ENCODE measurements around the gene EPHA10.
"Not testable (repeated sequence)": the region's sequence is repeated elsewhere in the genome, so short reads cannot be mapped to it uniquely, and the experiment has no call there.

The EPHA10 gene

GRCh38 chr1:37771440-37771839 lies 6.5 kb upstream of the EPHA10 start:
- DNase-seq (ENCODE audit: low read depth in 2 of 3, low spot score in 2 of 3) = not testable (repeated sequence)

GRCh38 chr1:37767488-37767887 lies 2.6 kb upstream of the EPHA10 start:
- no peak for DNase-seq (ENCODE audit: low read depth in 2 of 3, low spot score in 2 of 3)

GRCh38 chr1:37765916-37766664 lies 1.2 kb upstream of the EPHA10 start:
- no peak for DNase-seq (ENCODE audit: low read depth in 2 of 3, low spot score in 2 of 3)

GRCh38 chr1:37764414-37764825 lies 500 bp downstream of the EPHA10 start:
- DNase-seq (ENCODE audit: low read depth in 2 of 3, low spot score in 2 of 3) = peak in 1 of 3 experiments; percentile 47

- no peak for DNase-seq (ENCODE audit: low read depth in 2 of 3, low spot score in 2 of 3)
Observed at GRCh38 chr1:37763791-37764413, 1.0 kb downstream of the EPHA10 start.

GRCh38 chr1:37762516-37762915 lies 2.4 kb downstream of the EPHA10 start:
- DNase-seq (ENCODE audit: low read depth in 2 of 3, low spot score in 2 of 3) = no peak

GRCh38 chr1:37761416-37762095 lies 3.4 kb downstream of the EPHA10 start:
- no peak for DNase-seq (ENCODE audit: low read depth in 2 of 3, low spot score in 2 of 3)

GRCh38 chr1:37759451-37759850 lies 5.5 kb downstream of the EPHA10 start:
- DNase-seq (ENCODE audit: low read depth in 2 of 3, low spot score in 2 of 3) = no peak

GRCh38 chr1:37755951-37756560 lies 8.9 kb downstream of the EPHA10 start:
- DNase-seq (ENCODE audit: low read depth in 2 of 3, low spot score in 2 of 3) = no peak

GRCh38 chr1:37755290-37755689 lies 9.6 kb downstream of the EPHA10 start:
- no peak for DNase-seq (ENCODE audit: low read depth in 2 of 3, low spot score in 2 of 3)

GRCh38 chr1:37753473-37754321 lies 11.2 kb downstream of the EPHA10 start:
- no peak for DNase-seq (ENCODE audit: low read depth in 2 of 3, low spot score in 2 of 3)

- no peak for DNase-seq (ENCODE audit: low read depth in 2 of 3, low spot score in 2 of 3)
Observed at GRCh38 chr1:37752583-37753471, 12.1 kb downstream of the EPHA10 start.

GRCh38 chr1:37752213-37752582 lies 12.7 kb downstream of the EPHA10 start:
- no peak for DNase-seq (ENCODE audit: low read depth in 2 of 3, low spot score in 2 of 3)

- DNase-seq (ENCODE audit: low read depth in 2 of 3, low spot score in 2 of 3) = no peak
Observed at GRCh38 chr1:37748565-37748964, 16.4 kb downstream of the EPHA10 start.

GRCh38 chr1:37746806-37747205 lies 18.1 kb downstream of the EPHA10 start:
- DNase-seq (ENCODE audit: low read depth in 2 of 3, low spot score in 2 of 3) = no peak

- no peak for DNase-seq (ENCODE audit: low read depth in 2 of 3, low spot score in 2 of 3)
Observed at GRCh38 chr1:37741662-37742061, 23.3 kb downstream of the EPHA10 start.

GRCh38 chr1:37741130-37741529 lies 23.8 kb downstream of the EPHA10 start:
- no peak for DNase-seq (ENCODE audit: low read depth in 2 of 3, low spot score in 2 of 3)

- no peak for DNase-seq (ENCODE audit: low read depth in 2 of 3, low spot score in 2 of 3)
Observed at GRCh38 chr1:37739222-37739621, 25.7 kb downstream of the EPHA10 start.

GRCh38 chr1:37738619-37739018 lies 26.3 kb downstream of the EPHA10 start:
- DNase-seq (ENCODE audit: low read depth in 2 of 3, low spot score in 2 of 3) = not testable (repeated sequence)

GRCh38 chr1:37737975-37738374 lies 26.9 kb downstream of the EPHA10 start:
- not testable (repeated sequence) for DNase-seq (ENCODE audit: low read depth in 2 of 3, low spot score in 2 of 3)
